Measurements from ENCODE around the gene CISD2.

Gene CISD2

DNA sequence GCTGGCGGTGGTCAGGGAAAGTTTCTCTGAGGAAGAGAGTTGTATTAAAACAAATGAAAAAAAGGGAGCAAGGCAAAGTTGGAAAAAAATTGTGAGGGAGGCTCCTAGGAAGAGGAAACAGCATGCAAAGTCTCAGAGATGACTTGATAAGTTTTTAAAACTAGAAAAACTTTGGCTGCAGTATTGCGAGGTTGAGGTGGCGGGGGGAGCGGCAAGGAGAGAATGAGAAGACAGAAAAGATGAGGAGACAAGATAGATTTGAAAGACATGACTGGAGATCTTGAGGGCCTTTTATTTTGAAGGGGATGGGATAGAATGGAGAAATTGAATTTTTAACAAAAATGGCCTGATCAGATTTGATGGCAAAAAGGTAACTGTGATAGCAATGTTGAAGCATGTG is 36.7 kb upstream of the CISD2 start:
- H3F3A ChIP-seq (ENCODE audit: insufficient read depth) = no peaks in the 10 kb centered on the region; the same call in 1 of the 2 replicates
- H3K4me2 ChIP-seq (ENCODE audit: low read depth, low read length, poor library complexity, severe bottlenecking) = no peak overlapping the region
- H4K20me1 ChIP-seq (ENCODE audit: low read depth, low read length) = no peaks in the 10 kb centered on the region
- no peak overlapping the region for H3K4me3 ChIP-seq (ENCODE audit: insufficient read depth, low read length, poor library complexity, severe bottlenecking)
- H3K27ac ChIP-seq (ENCODE audit: low read depth, low read length) = no peak overlapping the region
- H3K9me3 ChIP-seq (ENCODE audit: insufficient read depth, low read length) = no peaks in the 10 kb centered on the region
- TF ChIP-seq CTCF (IDR thresholded peaks at IDR 0.05; ENCODE audit: insufficient read depth, low read length, poor library complexity, severe bottlenecking) = no peak
- no peak for TF ChIP-seq EZH2phosphoT487 (conservative IDR thresholded peaks at IDR 0.05; ENCODE audit: low read length)
- no peaks in the 10 kb centered on the region for H3K27me3 ChIP-seq (ENCODE audit: low read length)
- H3K9ac ChIP-seq (ENCODE audit: low read length) = no peak overlapping the region
- H2AFZ ChIP-seq (ENCODE audit: low read depth, low read length, severe bottlenecking) = no peak overlapping the region
- no peaks in the 10 kb centered on the region for H3K36me3 ChIP-seq (ENCODE audit: low read length)
- no peaks in the 10 kb centered on the region for H3K9me2 ChIP-seq (replicated peaks; ENCODE audit: insufficient read depth, low read length)
- H3K79me2 ChIP-seq (ENCODE audit: insufficient read depth, low read length) = peaks cover 11% of the 10 kb centered on the region; the same call in 1 of the 2 replicates

DNA sequence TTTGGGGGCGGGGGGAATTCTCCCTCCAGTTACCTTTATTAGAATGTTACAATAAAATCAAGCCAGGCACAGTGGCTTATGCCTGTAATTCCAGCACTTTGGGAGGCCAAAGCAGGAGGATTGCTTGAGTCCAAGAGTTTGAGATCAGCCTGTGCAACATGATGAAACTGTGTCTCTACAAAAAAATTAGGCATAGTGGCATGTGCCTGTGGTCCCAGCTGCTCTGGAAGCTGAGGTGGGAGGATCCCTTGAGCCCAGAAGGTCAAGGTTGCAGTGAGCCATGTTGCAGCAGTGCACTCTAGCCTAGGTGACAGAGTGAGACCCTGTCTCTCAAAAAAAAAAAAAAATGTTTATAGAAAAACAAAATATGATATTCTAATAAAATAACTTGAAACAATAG is 36.1 kb upstream of the CISD2 start:
- TF ChIP-seq CTCF (IDR thresholded peaks at IDR 0.05; ENCODE audit: insufficient read depth, low read length, poor library complexity, severe bottlenecking) (no peak), EZH2phosphoT487 (conservative IDR thresholded peaks at IDR 0.05; ENCODE audit: low read length) (no peak)
- Histone ChIP-seq H3K79me2 (ENCODE audit: insufficient read depth, low read length) (0 out of 2 replicates have a peak, but pooled peaks cover 9% of the 10 kb centered on the region), H3K9ac (ENCODE audit: low read length) (no peak overlapping the region), H3K27me3 (ENCODE audit: low read length) (no peaks in the 10 kb centered on the region), H3K4me2 (ENCODE audit: low read depth, low read length, poor library complexity, severe bottlenecking) (no peak overlapping the region), H3K36me3 (ENCODE audit: low read length) (no peaks in the 10 kb centered on the region), H3K9me3 (ENCODE audit: insufficient read depth, low read length) (no peaks in the 10 kb centered on the region), H3K27ac (ENCODE audit: low read depth, low read length) (no peak overlapping the region), H3F3A (ENCODE audit: insufficient read depth) (no peaks in the 10 kb centered on the region; the same call in 1 of the 2 replicates), H4K20me1 (ENCODE audit: low read depth, low read length) (no peaks in the 10 kb centered on the region), H2AFZ (ENCODE audit: low read depth, low read length, severe bottlenecking) (no peak overlapping the region), H3K9me2 (replicated peaks; ENCODE audit: insufficient read depth, low read length) (no peaks in the 10 kb centered on the region), H3K4me3 (ENCODE audit: insufficient read depth, low read length, poor library complexity, severe bottlenecking) (no peak overlapping the region)

- Histone ChIP-seq H3K27ac (ENCODE audit: low read depth, low read length) (no peak overlapping the region), H3K79me2 (ENCODE audit: insufficient read depth, low read length) (no peaks in the 10 kb centered on the region)
Observed at GRCh38 chr4:102836596-102836995, 32.2 kb upstream of the CISD2 start.

More at GRCh38 chr4:102836596-102836995, 32.2 kb upstream of the CISD2 start:
- no peak overlapping the region for H2AFZ ChIP-seq (ENCODE audit: low read depth, low read length, severe bottlenecking)
- H3K9me2 ChIP-seq (replicated peaks; ENCODE audit: insufficient read depth, low read length) = no peaks in the 10 kb centered on the region
- no peak overlapping the region for H3K4me2 ChIP-seq (ENCODE audit: low read depth, low read length, poor library complexity, severe bottlenecking)
- H3K36me3 ChIP-seq (ENCODE audit: low read length) = no peaks in the 10 kb centered on the region
- no peaks in the 10 kb centered on the region for H3K27me3 ChIP-seq (ENCODE audit: low read length)
- TF ChIP-seq EZH2phosphoT487 (conservative IDR thresholded peaks at IDR 0.05; ENCODE audit: low read length) (no peak), CTCF (IDR thresholded peaks at IDR 0.05; ENCODE audit: insufficient read depth, low read length, poor library complexity, severe bottlenecking) (no peak)
- H4K20me1 ChIP-seq (ENCODE audit: low read depth, low read length) = no peaks in the 10 kb centered on the region
- no peaks in the 10 kb centered on the region; the same call in 1 of the 2 replicates for H3F3A ChIP-seq (ENCODE audit: insufficient read depth)
- H3K9ac ChIP-seq (ENCODE audit: low read length) = no peak overlapping the region
- H3K9me3 ChIP-seq (ENCODE audit: insufficient read depth, low read length) = no peaks in the 10 kb centered on the region
- no peak overlapping the region for H3K4me3 ChIP-seq (ENCODE audit: insufficient read depth, low read length, poor library complexity, severe bottlenecking)
